WTC11 (cell line): ENCODE results near the gene NLRX1. TPM values are rescaled to one million over a fixed set of nuclear protein-coding genes. Genes with fewer than 3 reads are reported as not detected.

Experiments
- ARID4B ChIP-seq: sonication (generic); formaldehyde crosslinking; IDR thresholded peaks from 2 replicates; pipeline ENCODE4 v1.8.0; 2023; ENCODE audit warnings: missing genetic modification reagents, mild to moderate bottlenecking, borderline replicate concordance
- ATF1 ChIP-seq: sonication (generic); formaldehyde crosslinking; IDR thresholded peaks from 2 replicates; pipeline ENCODE4 v1.8.1; 2023; ENCODE audit warnings: mild to moderate bottlenecking, moderate library complexity, missing genetic modification reagents
- CREB1 ChIP-seq: sonication (generic); formaldehyde crosslinking; IDR thresholded peaks from 2 replicates; pipeline ENCODE4 v1.8.0; 2023; ENCODE audit warnings: mild to moderate bottlenecking, missing genetic modification reagents
- CREM ChIP-seq: sonication (generic); formaldehyde crosslinking; IDR thresholded peaks from 2 replicates; pipeline ENCODE4 v1.8.1; 2022; ENCODE audit warnings: mild to moderate bottlenecking, missing genetic modification reagents, moderate library complexity
- FOXK1 ChIP-seq: sonication (generic); formaldehyde crosslinking; IDR thresholded peaks from 2 replicates; pipeline ENCODE4 v1.8.0; 2022; ENCODE audit warnings: mild to moderate bottlenecking, moderate library complexity, missing genetic modification reagents
- FOXP1 ChIP-seq: sonication (generic); formaldehyde crosslinking; IDR thresholded peaks from 2 replicates; pipeline ENCODE4 v1.8.0; 2022; ENCODE audit warnings: missing genetic modification reagents, mild to moderate bottlenecking, moderate library complexity, borderline replicate concordance
- GRHL2 ChIP-seq: fragments of 250-450 bp; sonication (Bioruptor Pico); IDR thresholded peaks from 2 replicates; pipeline ENCODE4 v1.8.0; 2022; ENCODE audit warnings: mild to moderate bottlenecking, moderate library complexity; ENCODE audit not compliant: insufficient replicate concordance, severe bottlenecking
- GTF2I ChIP-seq: fragments of 250-450 bp; sonication (Bioruptor Pico); conservative IDR thresholded peaks from 2 replicates; pipeline ENCODE4 v1.4.0; 2021; ENCODE audit warnings: mild to moderate bottlenecking
- HMGA2 ChIP-seq: fragments of 250-450 bp; sonication (Bioruptor Pico); IDR thresholded peaks from 2 replicates; pipeline ENCODE4 v1.4.0; 2021; ENCODE audit warnings: mild to moderate bottlenecking, moderate library complexity
- IRF1 ChIP-seq: sonication (generic); formaldehyde crosslinking; IDR thresholded peaks from 2 replicates; pipeline ENCODE4 v1.8.0; 2023; ENCODE audit warnings: missing genetic modification reagents
- MAX ChIP-seq: sonication (generic); formaldehyde crosslinking; IDR thresholded peaks from 2 replicates; pipeline ENCODE4 v1.8.0; 2022; ENCODE audit warnings: mild to moderate bottlenecking, missing genetic modification reagents
- MXD4 ChIP-seq: fragments of 250-450 bp; sonication (Bioruptor Pico); IDR thresholded peaks from 2 replicates; pipeline ENCODE4 v1.8.0; 2021; ENCODE audit warnings: mild to moderate bottlenecking, moderate library complexity, borderline replicate concordance
- MYBL2 ChIP-seq: sonication (generic); formaldehyde crosslinking; IDR thresholded peaks from 2 replicates; pipeline ENCODE4 v1.8.1; 2023; ENCODE audit warnings: mild to moderate bottlenecking, moderate library complexity, missing genetic modification reagents
- NFE2L1 ChIP-seq: sonication (generic); formaldehyde crosslinking; IDR thresholded peaks from 2 replicates; pipeline ENCODE4 v1.8.1; 2023; ENCODE audit warnings: missing genetic modification reagents
- NR2C2 ChIP-seq: sonication (generic); formaldehyde crosslinking; IDR thresholded peaks from 2 replicates; pipeline ENCODE4 v1.8.0; 2022; ENCODE audit warnings: mild to moderate bottlenecking, missing genetic modification reagents
- OVOL2 ChIP-seq: fragments of 250-450 bp; sonication (Bioruptor Pico); IDR thresholded peaks from 2 replicates; pipeline ENCODE4 v1.9.0; 2021; ENCODE audit warnings: mild to moderate bottlenecking, borderline replicate concordance
- PREB ChIP-seq: sonication (generic); formaldehyde crosslinking; IDR thresholded peaks from 2 replicates; pipeline ENCODE4 v1.8.1; 2022; ENCODE audit warnings: mild to moderate bottlenecking, missing genetic modification reagents, moderate library complexity, borderline replicate concordance
- RELA ChIP-seq: sonication (generic); formaldehyde crosslinking; IDR thresholded peaks from 2 replicates; pipeline ENCODE4 v1.8.1; 2022; ENCODE audit warnings: missing genetic modification reagents, mild to moderate bottlenecking, borderline replicate concordance
- RORB ChIP-seq: fragments of 250-450 bp; sonication (Bioruptor Pico); IDR thresholded peaks from 2 replicates; pipeline ENCODE4 v1.9.0; 2021; ENCODE audit warnings: mild to moderate bottlenecking
- SMAD3 ChIP-seq: sonication (generic); formaldehyde crosslinking; IDR thresholded peaks from 2 replicates; pipeline ENCODE4 v1.8.0; 2022; ENCODE audit warnings: missing genetic modification reagents, mild to moderate bottlenecking, borderline replicate concordance
- SOX15 ChIP-seq: fragments of 250-450 bp; sonication (Bioruptor Pico); IDR thresholded peaks from 2 replicates; pipeline ENCODE4 v1.9.0; 2021; ENCODE audit warnings: mild to moderate bottlenecking
- TCF7 ChIP-seq: sonication (generic); formaldehyde crosslinking; IDR thresholded peaks from 2 replicates; pipeline ENCODE4 v1.8.0; 2022; ENCODE audit warnings: mild to moderate bottlenecking, low read depth, missing genetic modification reagents, moderate library complexity
- ZNF423 ChIP-seq: fragments of 250-450 bp; sonication (Bioruptor Pico); IDR thresholded peaks from 2 replicates; pipeline ENCODE4 v2.1.2; 2022; ENCODE audit warnings: mild to moderate bottlenecking, moderate library complexity
- total RNA-seq: library from RNA; stranded (reverse); gene quantifications from 3 replicates; pipeline ENCODE4 v1.2.3, GENCODE V29; 2021
- TF ChIP-seq, protein P1 (sequence below): sonication (generic); formaldehyde crosslinking; IDR thresholded peaks from 2 replicates; pipeline ENCODE4 v1.8.0; 2022; ENCODE audit warnings: mild to moderate bottlenecking, missing genetic modification reagents
- TF ChIP-seq, protein P2 (sequence below): sonication (generic); formaldehyde crosslinking; IDR thresholded peaks from 2 replicates; pipeline ENCODE4 v1.8.1; 2023; ENCODE audit warnings: mild to moderate bottlenecking, missing genetic modification reagents, moderate library complexity
- TF ChIP-seq, protein P3 (sequence below): sonication (generic); formaldehyde crosslinking; conservative IDR thresholded peaks from 2 replicates; pipeline ENCODE4 v1.8.1; 2023; ENCODE audit warnings: mild to moderate bottlenecking, low read depth, missing genetic modification reagents, moderate library complexity

Gene NLRX1
- total RNA-seq, 1 experiment from 2014 or later, result 20.8 TPM

GRCh38 chr11:119168471-119169281, at the start of gene NLRX1 (continued):
- TF ChIP-seq ZNF423 (CRISPR knock-in tag), result 0 out of 2 replicates have a peak, but pooled peaks have one; percentile 29
- no peak for TF ChIP-seq SMAD3 (CRISPR knock-in tag)
- no peak for TF ChIP-seq HMGA2 (CRISPR knock-in tag)
- no peak for TF ChIP-seq MXD4 (CRISPR knock-in tag)
- peak; percentile 75; the same call in 1 of the 2 replicates for TF ChIP-seq MYBL2 (CRISPR knock-in tag)
- TF ChIP-seq, protein P1, sequence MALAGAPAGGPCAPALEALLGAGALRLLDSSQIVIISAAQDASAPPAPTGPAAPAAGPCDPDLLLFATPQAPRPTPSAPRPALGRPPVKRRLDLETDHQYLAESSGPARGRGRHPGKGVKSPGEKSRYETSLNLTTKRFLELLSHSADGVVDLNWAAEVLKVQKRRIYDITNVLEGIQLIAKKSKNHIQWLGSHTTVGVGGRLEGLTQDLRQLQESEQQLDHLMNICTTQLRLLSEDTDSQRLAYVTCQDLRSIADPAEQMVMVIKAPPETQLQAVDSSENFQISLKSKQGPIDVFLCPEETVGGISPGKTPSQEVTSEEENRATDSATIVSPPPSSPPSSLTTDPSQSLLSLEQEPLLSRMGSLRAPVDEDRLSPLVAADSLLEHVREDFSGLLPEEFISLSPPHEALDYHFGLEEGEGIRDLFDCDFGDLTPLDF, result no peak
- TF ChIP-seq GRHL2 (CRISPR knock-in tag), result no peak
- no peak for TF ChIP-seq IRF1
- TF ChIP-seq RORB, result no peak
- TF ChIP-seq, protein P2, sequence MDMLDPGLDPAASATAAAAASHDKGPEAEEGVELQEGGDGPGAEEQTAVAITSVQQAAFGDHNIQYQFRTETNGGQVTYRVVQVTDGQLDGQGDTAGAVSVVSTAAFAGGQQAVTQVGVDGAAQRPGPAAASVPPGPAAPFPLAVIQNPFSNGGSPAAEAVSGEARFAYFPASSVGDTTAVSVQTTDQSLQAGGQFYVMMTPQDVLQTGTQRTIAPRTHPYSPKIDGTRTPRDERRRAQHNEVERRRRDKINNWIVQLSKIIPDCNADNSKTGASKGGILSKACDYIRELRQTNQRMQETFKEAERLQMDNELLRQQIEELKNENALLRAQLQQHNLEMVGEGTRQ (CRISPR knock-in tag), result peak; percentile 52
- no peak for TF ChIP-seq SOX15 (CRISPR knock-in tag)
- peak; percentile 33 for TF ChIP-seq CREM (CRISPR knock-in tag)
- peak; percentile 50; the same call in 1 of the 2 replicates for TF ChIP-seq ATF1 (CRISPR knock-in tag)
- peak; percentile 47; the same call in 1 of the 2 replicates for TF ChIP-seq MAX
- no peak for TF ChIP-seq RELA
- no peak for TF ChIP-seq TCF7 (CRISPR knock-in tag)
- peak; percentile 100 for TF ChIP-seq GTF2I
- no peak for TF ChIP-seq PREB
- peak; percentile 6; the same call in 1 of the 2 replicates for TF ChIP-seq FOXK1 (CRISPR knock-in tag)
- TF ChIP-seq ARID4B (CRISPR knock-in tag), result 0 out of 2 replicates have a peak, but pooled peaks have one; percentile 32
- TF ChIP-seq, protein P3, sequence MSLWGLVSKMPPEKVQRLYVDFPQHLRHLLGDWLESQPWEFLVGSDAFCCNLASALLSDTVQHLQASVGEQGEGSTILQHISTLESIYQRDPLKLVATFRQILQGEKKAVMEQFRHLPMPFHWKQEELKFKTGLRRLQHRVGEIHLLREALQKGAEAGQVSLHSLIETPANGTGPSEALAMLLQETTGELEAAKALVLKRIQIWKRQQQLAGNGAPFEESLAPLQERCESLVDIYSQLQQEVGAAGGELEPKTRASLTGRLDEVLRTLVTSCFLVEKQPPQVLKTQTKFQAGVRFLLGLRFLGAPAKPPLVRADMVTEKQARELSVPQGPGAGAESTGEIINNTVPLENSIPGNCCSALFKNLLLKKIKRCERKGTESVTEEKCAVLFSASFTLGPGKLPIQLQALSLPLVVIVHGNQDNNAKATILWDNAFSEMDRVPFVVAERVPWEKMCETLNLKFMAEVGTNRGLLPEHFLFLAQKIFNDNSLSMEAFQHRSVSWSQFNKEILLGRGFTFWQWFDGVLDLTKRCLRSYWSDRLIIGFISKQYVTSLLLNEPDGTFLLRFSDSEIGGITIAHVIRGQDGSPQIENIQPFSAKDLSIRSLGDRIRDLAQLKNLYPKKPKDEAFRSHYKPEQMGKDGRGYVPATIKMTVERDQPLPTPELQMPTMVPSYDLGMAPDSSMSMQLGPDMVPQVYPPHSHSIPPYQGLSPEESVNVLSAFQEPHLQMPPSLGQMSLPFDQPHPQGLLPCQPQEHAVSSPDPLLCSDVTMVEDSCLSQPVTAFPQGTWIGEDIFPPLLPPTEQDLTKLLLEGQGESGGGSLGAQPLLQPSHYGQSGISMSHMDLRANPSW, result peak; percentile 71; the same call in 1 of the 2 replicates
- no peak for TF ChIP-seq NR2C2 (CRISPR knock-in tag)
- no peak for TF ChIP-seq OVOL2
- no peak; the same call in 1 of the 2 replicates for TF ChIP-seq FOXP1
- 0 out of 2 replicates have a peak, but pooled peaks have one; percentile 43 for TF ChIP-seq CREB1 (CRISPR knock-in tag)
- TF ChIP-seq NFE2L1 (CRISPR knock-in tag), result 0 out of 2 replicates have a peak, but pooled peaks have one; percentile 59
